ENCODE results near the gene LRRC27. TPM values are rescaled to one million over a fixed set of nuclear protein-coding genes. Genes with fewer than 3 reads are reported as not detected.
A peak's percentile ranks its signal among the peaks of the same experiment; 100 is the strongest.

Gene LRRC27
- total RNA-seq, 1 experiment from 2014 or later = 4.1 TPM

- CTCF ChIA-PET = no interaction called here
- no TSS peak for BruUV-seq (replicated peaks)
Observed at GRCh38 chr10:132387764-132388210, 55.8 kb downstream of the LRRC27 start.

More at GRCh38 chr10:132387764-132388210, 55.8 kb downstream of the LRRC27 start:
- H2AFZ ChIP-seq (ENCODE audit: low read depth, low read length, poor library complexity, severe bottlenecking) = no peak overlapping the region
- TF ChIP-seq EGR1 (IDR thresholded peaks at IDR 0.05; ENCODE audit: low read depth) (peak; percentile 69; the same call in 1 of the 2 replicates), ZNF274 (IDR thresholded peaks at IDR 0.05; ENCODE audit: low read depth, low read length) (no peak), EZH2phosphoT487 (IDR thresholded peaks at IDR 0.05; ENCODE audit: borderline replicate concordance) (no peak), CBX3 (IDR thresholded peaks at IDR 0.05; ENCODE audit: low read depth) (no peak), CTCF (IDR thresholded peaks at IDR 0.05 in 2 of 3, conservative IDR thresholded peaks at IDR 0.05 in 1 of 3; ENCODE audit: borderline replicate concordance in 1 of 3, insufficient read depth in 1 of 3, low read depth in 2 of 3, low read length in 2 of 3) (peak in 2 of 3 experiments; percentile 42 to 58; a peak in 4 of 6 replicates), RAD21 (IDR thresholded peaks at IDR 0.05; ENCODE audit: low read depth) (peak; percentile 79), ZFX (IDR thresholded peaks at IDR 0.05) (no peak)
- peak overlapping the region; percentile 48; the same call in 1 of the 2 replicates for H3K27ac ChIP-seq (ENCODE audit: low read depth, low read length)
- no peaks in the 10 kb centered on the region for H3K36me3 ChIP-seq (ENCODE audit: control insufficient read depth in 1 of 2, insufficient read depth in 2 of 2, low read length in 2 of 2)
- H3K27me3 ChIP-seq (ENCODE audit: insufficient read depth, low read length) = no peaks in the 10 kb centered on the region
- intact Hi-C loops (cut with micrococcal nuclease) = loop anchor here (1.0 kb wide), 1 partner anchor 66 kb away; no protein-coding TSS in a partner anchor
- H3K4me2 ChIP-seq (ENCODE audit: low read length) = peak overlapping the region; percentile 62
- no peaks in the 10 kb centered on the region for H4K20me1 ChIP-seq (ENCODE audit: insufficient read depth)
- DNase-seq (ENCODE audit: low read depth, low spot score) = no peak
- peak; percentile 81 for ATAC-seq
- H3K9ac ChIP-seq (ENCODE audit: low read length) = peak overlapping the region; percentile 25; the same call in 1 of the 2 replicates
- no peak overlapping the region for H3K4me3 ChIP-seq (replicated peaks in 1 of 2; ENCODE audit: low read depth in 1 of 2, low read length in 2 of 2)
- no peaks in the 10 kb centered on the region for H3K9me3 ChIP-seq (ENCODE audit: control insufficient read depth in 1 of 2, insufficient read depth in 1 of 2, low read depth in 1 of 2, low read length in 2 of 2)
- peaks cover 0 to 5% of the 10 kb centered on the region in 2 experiments; a peak in 1 of 4 replicates for H3K4me1 ChIP-seq (ENCODE audit: control insufficient read depth in 1 of 2, insufficient read depth in 2 of 2, low read length in 2 of 2)
- H3K9me2 ChIP-seq (ENCODE audit: insufficient read depth) = no peaks in the 10 kb centered on the region
- ChIA-PET RAD21 (ENCODE audit: low non-redundant PET in 1 of 2, low total read pairs in 2 of 2, uncharacterized antibody in 2 of 2, unreplicated experiment in 2 of 2) (no interaction called here), POLR2A (no interaction called here)
- no peaks in the 10 kb centered on the region for H3K79me2 ChIP-seq (ENCODE audit: insufficient read depth, low read length)
